Endothelial cell of hepatic sinusoid (primary cell): ENCODE measurements around the gene SIL1.

ENCODE experiments used
- in situ Hi-C: cut with HindIII; loops from 2 replicates; pipeline ENCODE4 v1.10.0; 2017; ENCODE audit warnings: low sequenced_read_pairs

SIL1 gene

DNA sequence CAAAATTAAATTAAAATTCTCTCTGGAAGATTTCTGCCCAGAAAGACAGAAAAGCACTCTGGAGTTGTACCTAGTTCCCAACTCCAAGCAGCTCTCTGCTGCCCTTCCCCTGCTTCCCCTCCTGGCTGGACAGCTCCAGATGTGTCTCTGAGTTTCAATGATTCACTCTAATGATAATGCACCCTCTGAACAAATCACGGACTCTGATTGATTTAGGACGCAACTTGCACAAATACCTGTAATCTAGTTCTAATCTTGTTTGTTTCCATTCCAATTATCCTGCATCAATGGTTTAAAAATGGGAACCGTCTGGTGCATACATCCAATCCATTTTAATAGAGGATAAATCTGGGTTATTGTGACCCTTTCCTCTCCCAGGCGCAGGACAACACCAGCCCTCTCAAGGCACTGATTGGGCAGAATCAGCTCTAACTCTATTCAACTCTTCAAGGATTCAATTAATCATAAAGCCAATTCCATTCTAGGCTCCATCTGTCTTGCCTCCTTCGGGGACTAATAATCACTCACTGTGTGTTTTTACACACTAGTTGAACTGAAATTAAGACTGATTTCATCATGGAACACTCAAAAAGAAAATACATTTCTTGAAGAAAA lies 211.9 kb downstream of the SIL1 start:
- in situ Hi-C loops, result no loop called here

DNA sequence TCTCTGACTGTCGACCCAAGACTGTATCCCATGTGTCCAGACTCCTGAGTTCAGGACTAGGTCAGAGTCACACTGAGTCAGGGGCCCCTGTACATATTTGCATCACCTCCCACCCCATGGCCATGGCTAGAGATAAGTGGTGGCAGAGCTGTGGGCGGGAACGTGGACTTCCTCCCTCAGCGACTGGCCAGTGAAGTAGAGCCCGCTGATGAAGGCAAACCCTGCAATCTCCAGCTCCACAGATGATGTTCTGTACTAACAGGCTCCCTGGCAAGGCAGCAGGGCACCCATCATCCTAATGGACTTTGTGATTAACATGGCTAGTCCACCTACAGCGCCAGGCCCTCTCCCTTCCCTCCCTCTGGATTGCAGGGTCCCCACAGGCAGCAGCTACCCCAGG lies 212.5 kb downstream of the SIL1 start:
- in situ Hi-C loops, result no loop called here

- in situ Hi-C loops, result no loop called here
These were observed 212.9 kb downstream of the SIL1 start for GRCh38 chr5:138985256-138985655.

DNA sequence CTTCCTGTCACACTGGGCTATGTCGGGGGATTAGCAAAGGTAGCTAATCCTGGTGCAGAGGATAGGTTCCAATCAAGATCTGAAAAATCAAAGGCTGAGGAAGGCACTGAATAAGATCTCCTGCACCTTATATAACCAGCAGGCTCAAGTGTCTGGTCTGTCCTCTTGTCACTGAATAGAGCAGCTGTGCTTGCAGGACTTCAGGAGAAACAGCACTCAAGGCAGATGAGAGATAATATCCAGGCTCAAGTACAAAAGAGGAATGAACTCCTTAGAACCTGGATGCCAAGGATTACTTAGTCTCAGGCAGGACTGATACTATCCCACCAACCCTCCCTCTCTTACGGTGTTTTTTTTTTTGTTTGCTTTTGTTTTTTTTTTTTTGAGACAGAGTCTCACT lies 214.2 kb downstream of the SIL1 start:
- in situ Hi-C loops, result no loop called here

DNA sequence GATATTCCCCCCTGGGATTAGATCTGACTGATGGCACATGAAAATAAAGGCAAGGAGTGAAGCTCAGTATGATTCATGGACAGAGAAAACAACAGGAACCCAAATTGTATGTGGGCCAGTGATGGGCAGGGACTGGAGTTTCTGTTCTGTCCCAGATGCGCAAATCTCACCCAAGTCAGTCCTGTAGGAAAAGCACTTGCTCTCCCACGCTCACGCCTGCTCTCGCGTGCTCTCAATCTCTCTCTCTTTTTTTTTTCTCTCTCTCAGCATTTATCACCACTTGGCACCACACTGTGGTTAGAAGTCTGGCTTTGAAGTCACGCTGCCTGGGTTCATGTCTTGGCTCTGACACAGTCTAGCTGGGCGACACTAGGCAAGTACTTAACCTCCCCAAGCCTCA lies 216.6 kb downstream of the SIL1 start:
- in situ Hi-C loops, result no loop called here

DNA sequence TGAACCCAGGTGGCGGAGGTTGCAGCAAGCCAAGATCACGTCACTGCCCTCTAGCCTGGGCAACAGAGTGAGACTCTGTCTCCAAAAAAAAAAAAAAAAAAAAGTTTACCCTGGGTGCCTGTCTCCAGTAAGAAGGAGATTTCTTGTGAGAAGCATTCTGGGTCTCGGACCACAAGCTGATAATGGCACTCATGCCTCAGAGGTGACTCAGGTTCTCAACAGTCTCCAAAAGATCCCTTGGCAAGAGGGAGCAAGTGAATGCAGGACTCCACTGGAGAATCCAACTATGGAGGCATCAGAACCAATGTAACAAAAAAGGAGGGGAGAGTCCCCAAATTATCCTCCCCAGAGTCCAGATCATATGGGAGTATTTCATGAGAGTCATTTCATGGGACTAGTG lies 217.0 kb downstream of the SIL1 start:
- in situ Hi-C loops, result no loop called here

DNA sequence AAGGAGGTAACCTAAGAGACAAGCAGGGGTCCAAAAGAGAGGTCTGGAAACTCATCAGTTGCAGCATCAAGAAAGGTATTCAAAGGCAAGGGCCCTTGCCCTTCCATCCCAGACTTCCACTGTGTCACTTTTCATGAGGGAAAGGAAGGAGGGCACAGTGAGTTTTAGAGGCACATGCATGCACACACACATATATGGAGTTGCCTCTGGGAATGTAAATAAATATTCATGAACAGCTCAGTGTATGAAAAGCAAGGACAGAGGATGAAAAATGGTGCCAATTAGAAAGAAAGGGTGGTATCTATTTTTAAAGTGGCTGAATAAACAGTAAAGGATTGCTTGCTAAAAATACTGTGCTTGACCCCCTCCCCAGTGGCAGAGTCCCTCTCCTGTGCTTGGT lies 217.7 kb downstream of the SIL1 start:
- in situ Hi-C loops, result no loop called here

DNA sequence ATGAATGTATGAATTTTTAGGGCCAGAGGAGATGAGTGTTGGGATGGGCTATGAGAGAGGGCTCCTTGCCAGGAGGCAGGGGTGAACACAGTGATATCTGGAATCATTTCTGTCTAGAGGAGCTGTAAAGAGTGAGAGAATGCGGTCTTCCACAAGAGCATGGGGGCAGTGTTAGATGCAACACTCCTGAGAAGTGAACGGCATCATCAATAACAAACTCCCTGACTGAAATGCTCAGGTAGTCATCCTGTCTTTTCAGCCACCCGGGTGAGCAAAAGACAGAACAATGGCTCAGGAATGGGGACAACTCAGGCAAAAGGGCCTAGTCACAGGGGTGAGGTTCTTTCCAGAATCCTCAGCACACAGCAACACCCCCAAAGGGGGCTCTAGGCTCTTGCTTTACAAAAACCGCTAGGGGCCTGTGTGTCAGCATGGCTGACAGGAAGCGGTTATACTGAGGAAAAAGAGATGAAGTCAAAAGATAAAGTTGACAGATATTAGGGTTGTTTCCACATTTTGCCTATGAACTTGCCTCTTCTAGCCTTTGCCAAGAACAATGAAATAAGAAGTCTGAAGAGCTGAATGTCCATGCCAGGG lies 218.4 kb downstream of the SIL1 start:
- in situ Hi-C loops, result loop anchor here (5.0 kb wide), 1 partner anchor 92 kb away; no protein-coding TSS in a partner anchor

GRCh38 chr5:138978581-138978980 lies 219.6 kb downstream of the SIL1 start:
- in situ Hi-C loops, result loop anchor here (5.0 kb wide), 1 partner anchor 91 kb away; no protein-coding TSS in a partner anchor

GRCh38 chr5:138978080-138978479 lies 220.1 kb downstream of the SIL1 start:
- in situ Hi-C loops, result loop anchor here (5.0 kb wide), 1 partner anchor 91 kb away; no protein-coding TSS in a partner anchor

- in situ Hi-C loops, result loop anchor here (5.0 kb wide), 1 partner anchor 88 kb away; no protein-coding TSS in a partner anchor
These were observed 222.9 kb downstream of the SIL1 start for GRCh38 chr5:138975098-138975847.

- in situ Hi-C loops, result loop anchor here (5.0 kb wide), 1 partner anchor 87 kb away; no protein-coding TSS in a partner anchor
These were observed 223.7 kb downstream of the SIL1 start for GRCh38 chr5:138974227-138975063.

GRCh38 chr5:138972836-138973235 lies 225.3 kb downstream of the SIL1 start:
- in situ Hi-C loops, result no loop called here

GRCh38 chr5:138972230-138972629 lies 225.9 kb downstream of the SIL1 start:
- in situ Hi-C loops, result no loop called here

- in situ Hi-C loops, result no loop called here
These were observed 228.7 kb downstream of the SIL1 start for GRCh38 chr5:138969323-138970002.

DNA sequence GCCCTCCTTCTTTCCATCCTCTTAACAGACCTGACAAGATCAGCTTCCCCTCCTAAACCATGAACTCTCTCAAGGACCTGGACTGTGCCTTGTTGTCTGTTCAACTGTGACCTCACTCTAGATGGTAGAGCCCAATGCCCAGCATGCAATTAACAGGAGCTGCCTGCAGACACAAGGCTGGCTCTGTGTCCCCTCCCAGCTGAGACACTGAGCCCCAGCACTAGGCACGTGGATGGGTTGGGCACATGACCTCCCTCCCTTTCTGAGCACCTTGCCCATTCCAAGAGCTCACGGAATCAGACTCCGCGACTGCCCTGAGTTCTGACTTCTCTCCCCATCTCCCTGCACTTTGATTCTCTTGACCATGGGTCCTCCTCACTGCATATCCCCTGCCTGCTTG lies 229.6 kb downstream of the SIL1 start:
- in situ Hi-C loops, result no loop called here

DNA sequence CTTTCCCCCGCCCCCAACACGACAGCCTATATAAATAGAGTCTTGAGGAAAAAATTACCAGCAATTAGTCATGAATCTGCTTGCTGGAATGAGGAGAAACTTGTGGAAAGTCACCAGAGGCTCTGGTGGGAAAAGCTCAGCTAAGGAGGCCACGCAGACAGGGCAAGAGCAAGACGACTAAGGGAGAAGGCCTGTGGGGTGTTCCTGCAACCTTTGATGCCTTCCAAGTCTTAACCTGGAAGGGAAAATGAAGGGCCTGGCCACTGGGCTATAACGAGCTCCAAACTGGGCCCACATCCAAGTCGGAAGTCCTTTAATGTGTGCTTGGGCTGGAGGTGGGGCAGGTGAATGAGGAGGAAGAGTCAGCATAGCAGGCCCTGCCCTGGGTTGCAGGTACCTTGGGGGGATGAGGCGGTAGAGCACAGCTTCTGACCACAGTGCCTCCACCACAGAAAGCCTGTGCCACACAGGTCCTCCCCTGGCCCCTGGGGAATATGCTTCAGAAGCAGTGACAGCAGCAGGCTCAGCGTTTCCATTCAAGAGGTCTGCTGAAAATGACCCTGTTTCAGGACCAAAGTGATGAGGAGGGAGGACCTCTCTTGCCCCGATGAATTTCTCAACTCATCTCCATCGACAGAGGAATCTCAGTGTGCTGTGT lies 230.2 kb downstream of the SIL1 start:
- in situ Hi-C loops, result no loop called here

GRCh38 chr5:138966236-138966985 lies 231.8 kb downstream of the SIL1 start:
- in situ Hi-C loops, result no loop called here

GRCh38 chr5:138965626-138966025 lies 232.5 kb downstream of the SIL1 start:
- in situ Hi-C loops, result no loop called here
